ENCODE results near the gene MLXIP. TPM values are rescaled to one million over a fixed set of nuclear protein-coding genes. Genes with fewer than 3 reads are reported as not detected.
"Not testable (repeated sequence)": the region's sequence is repeated elsewhere in the genome, so short reads cannot be mapped to it uniquely, and the experiment has no call there.

Gene MLXIP
- polyA plus RNA-seq, 3 donors, result 25.2 to 27.9 (median 25.5) TPM

DNA sequence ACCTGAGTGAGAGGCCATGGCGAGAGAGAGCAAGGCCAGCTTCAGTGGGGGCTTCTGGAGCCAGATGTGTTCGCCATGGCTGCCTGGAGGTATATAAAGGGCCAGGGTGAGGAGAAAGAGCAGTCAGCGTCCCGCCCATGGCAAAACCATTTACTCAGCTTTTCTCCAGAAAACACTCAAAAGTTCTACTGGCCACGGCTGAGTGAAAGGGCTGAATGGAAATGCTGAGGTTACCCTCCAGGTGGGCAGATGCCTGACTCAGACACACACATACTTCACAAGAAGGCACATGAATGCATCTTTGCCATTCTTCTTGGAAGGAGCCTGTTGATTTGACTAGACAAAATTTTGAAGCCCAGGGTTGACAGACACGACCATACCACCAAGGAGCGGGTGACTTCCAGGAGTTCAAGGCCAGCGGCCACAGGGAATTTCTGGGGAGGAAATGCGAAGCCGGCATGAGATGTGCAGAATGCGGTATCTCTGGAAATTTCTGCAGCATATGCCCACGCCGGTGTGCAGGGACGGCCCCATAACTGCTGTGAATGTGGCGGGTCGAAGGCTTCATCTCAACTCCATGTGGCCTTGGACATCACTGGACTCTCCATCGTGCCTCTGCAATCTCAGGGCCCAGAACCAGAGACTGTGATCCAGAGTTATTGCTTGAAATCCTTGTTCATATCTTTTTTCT, 95.7 kb downstream of the MLXIP start, which contains the start of gene IL31:
IL31 (minus strand) TSS at position 67 of the 691 bp plus-strand sequence; CDS start at position 18, 49 bp downstream.
- no peak for DNase-seq (ENCODE audit: low read depth in 3 of 3, low spot score in 2 of 3)

DNA sequence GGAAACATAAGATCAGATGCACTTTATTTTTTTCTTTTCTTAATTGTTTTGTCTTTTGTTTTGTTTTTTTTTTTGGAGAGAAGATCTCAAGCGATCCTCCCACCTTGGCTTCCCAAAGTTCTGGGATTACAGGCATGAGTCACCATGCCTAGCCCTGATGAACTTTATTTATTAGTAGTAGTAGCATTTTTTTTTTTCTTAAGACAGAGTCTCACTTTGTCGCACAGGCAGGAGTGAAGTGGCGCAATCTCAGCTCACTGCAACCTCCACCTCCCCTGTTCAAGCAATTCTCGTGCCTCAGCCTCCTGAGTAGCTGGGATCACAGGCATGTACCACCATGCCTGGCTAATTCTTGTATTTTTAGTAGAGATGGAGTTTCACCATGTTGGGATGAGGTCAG, 97.9 kb downstream of the MLXIP start:
- not testable (repeated sequence) for DNase-seq (ENCODE audit: low read depth in 3 of 3, low spot score in 2 of 3)

DNA sequence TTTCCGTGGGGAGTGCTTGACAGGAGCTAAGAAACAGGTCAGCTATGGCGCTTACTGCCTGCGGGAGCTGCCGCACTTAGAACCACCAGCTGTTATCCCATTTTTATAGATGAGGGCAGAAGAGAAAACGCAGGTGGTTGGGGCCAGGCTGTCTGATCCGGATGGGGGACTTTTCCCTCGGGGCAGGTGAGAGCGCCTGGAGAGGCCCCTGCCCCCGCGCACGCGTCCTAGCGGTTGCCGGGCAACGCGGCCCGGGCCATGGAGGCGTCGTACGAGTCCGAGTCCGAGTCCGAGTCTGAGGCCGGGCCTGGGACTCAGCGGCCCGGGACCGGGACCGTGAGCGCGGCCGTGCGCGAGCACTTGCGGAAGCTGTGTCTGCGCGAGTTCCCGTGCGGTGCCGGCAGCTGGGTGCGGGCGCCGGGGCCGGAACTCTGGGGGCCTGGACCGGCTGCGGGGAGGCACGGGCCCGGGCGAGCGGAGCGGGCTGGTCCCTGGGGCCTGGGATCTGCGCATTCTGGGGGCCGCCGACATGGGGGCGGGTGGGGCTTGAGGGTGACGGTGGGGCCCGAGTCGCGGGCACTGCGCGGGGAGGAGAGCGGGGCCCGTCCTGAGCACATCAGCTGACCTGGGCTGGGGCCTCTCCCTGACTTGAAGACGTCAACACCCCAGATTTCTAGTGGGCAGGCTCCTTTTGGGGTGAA, 104.5 kb downstream of the MLXIP start, which contains the start of gene LRRC43:
LRRC43 (plus strand) TSS at position 237 of the 701 bp plus-strand sequence; CDS start at position 259, 22 bp downstream.
- no peak for DNase-seq (ENCODE audit: low read depth in 3 of 3, low spot score in 2 of 3)

DNA sequence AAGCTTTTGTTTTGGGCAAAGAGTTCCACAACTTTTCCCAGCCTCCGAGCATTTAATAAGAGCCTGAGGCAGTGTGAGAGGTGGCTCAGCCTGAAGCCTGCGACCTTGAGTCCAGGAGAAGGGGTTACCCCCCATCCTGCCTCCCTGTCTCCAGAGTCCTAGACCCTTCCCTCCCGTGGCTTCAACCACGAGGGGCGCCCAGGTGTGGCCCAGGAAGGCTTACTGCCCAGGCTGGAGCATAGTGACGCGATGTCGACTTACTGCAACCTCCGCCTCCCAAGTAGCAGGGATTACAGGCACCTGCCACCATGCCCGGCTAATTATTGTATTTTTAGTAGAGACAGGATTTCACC, 105.0 kb downstream of the MLXIP start:
- no peak for DNase-seq (ENCODE audit: low read depth in 3 of 3, low spot score in 2 of 3)

- DNase-seq (ENCODE audit: low read depth in 3 of 3, low spot score in 2 of 3), result no peak
Observed at GRCh38 chr12:122184517-122184916, 106.0 kb downstream of the MLXIP start.

DNA sequence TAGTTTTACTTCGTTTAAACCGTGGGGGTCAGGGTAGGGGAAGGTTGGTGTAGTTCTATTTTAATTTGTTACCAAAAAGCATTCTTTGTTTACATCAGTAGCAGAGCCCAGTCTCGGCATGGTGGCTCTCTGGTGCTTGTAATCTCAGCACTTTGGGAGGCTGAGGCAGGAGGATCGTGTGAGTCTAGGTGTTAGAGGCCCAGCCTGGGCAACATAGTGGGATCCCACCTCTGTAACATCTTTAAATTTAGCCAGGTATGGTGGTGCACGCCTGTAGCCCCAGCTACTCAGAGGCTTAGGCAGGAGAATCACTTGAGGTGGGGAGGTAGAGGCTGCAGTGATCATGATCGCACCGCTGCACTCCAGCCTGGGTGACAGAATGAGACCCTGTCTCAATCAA, 106.5 kb downstream of the MLXIP start:
- no peak for DNase-seq (ENCODE audit: low read depth in 3 of 3, low spot score in 2 of 3)

- DNase-seq (ENCODE audit: low read depth in 3 of 3, low spot score in 2 of 3), result no peak
Observed at GRCh38 chr12:122185494-122186082, 107.0 kb downstream of the MLXIP start.

- no peak for DNase-seq (ENCODE audit: low read depth in 3 of 3, low spot score in 2 of 3)
Observed at GRCh38 chr12:122187466-122187865, 108.9 kb downstream of the MLXIP start.

DNA sequence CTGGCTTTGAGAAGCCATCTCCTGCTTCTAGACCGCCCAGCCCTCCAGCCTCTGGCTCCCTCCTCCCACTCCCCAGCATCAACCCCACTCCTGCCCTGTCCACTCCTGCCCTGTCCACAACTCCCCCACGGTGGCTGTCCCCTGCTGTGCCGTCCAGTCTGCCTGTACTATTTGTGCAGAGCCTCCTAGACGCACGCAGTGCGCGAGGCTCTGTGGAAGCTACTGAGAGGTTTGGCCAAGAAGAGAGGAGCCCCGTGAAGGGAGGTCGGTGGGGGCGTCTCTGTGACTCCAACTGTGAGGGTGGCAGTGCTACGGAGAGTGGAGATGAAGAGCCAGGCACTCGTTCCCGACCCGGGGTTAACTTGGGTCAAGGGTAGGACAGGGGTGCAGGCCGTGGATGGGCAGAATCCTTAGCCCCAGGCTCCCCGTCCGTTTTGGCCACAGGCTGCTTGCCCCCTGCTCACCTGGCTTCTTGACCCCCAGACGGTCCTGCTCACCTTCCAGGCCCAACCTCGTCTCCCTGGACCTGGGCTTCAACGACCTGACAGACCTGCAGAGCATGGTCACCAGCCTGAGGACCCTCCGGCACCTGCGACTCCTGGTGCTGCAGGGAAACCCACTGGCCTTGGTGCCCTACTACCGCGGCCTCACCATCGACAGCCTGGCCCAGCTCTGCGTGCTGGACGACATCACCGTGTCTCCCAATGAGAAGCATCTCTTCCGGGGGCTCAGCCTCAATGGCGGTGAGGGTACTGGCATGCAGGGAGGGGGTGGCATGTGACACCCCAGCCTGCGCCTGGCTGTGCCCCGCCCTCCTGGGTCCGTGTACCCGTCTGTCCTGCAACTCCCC, 111.3 kb downstream of the MLXIP start:
- no peak for DNase-seq (ENCODE audit: low read depth in 3 of 3, low spot score in 2 of 3)

DNA sequence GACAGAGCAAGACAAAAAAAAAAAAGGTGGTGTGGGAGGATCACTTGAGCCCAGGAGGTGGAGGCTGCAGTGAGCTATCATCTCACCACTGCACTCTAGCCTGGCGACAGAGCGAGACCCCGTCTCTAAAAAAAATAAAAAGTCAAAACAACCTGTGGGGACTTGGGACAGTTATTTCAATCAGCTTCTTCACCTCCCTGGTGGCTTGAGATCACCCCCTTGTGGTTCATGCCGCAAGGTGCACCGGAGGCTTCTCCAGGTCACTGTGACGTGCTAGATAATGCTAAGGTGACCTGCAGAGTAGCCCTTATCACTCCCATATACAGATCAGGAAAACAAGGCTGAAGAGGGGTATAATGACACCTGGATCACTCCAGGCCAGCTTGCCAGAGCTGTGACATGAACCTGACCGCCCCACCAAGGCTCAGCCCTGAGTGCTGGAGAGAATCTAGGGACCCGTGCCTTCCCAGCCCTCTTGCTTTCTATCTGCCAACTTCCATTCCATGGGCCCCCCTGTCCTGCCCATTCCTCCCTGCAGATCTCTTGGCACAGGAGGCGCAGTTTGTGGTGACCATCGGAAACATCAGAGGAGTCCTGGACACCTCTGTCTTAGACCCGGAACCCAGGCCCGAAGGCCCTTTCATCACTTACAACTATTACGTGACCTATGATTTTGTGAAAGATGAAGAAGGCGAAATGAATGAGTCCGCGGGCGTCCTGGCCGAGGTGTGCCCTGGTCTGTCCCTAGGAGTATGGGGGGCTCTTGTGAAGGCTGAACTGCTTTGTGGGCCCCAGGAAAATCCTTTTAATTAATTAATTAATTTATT, 112.5 kb downstream of the MLXIP start:
- DNase-seq (ENCODE audit: low read depth in 3 of 3, low spot score in 2 of 3), result no peak

- no peak for DNase-seq (ENCODE audit: low read depth in 3 of 3, low spot score in 2 of 3)
Observed at GRCh38 chr12:122192441-122192840, 113.9 kb downstream of the MLXIP start.

DNA sequence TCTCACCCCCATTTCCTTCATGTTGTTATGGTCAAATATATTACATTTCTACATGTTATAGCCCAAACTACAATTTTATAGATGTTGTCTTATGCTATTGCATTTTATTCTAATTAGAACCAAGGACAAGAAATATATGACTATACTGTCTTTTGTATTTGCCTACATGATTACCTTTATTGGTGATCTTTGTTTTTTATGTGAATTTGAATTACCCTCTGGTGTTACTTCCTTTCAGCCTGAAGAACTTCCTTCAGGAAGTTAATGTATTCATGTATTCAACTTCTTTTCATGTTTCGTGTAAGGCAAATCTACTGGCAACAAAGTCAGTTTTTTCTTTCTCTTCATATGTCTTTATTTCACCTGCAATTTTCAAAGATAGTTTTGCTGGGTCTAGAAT, 116.2 kb downstream of the MLXIP start:
- DNase-seq (ENCODE audit: low read depth in 3 of 3, low spot score in 2 of 3), result no peak

GRCh38 chr12:122195405-122195804, 116.8 kb downstream of the MLXIP start:
- DNase-seq (ENCODE audit: low read depth in 3 of 3, low spot score in 2 of 3), result no peak

Other genes with a start within 250 kb of the MLXIP start
- 1 to 10 TPM; 1.5 to 4.7 (median 3.9) TPM for gene HPD, start 219.9 kb upstream of the MLXIP start, polyA plus RNA-seq (ENCODE audit: insufficient read length in 3 of 3)
- 10 to 100 TPM; 51.3 to 57.1 (median 57.1) TPM for gene PSMD9, start 190.0 kb upstream of the MLXIP start, polyA plus RNA-seq (ENCODE audit: insufficient read length in 3 of 3)
- gene CFAP251, start 160.2 kb upstream of the MLXIP start, polyA plus RNA-seq (ENCODE audit: insufficient read length in 3 of 3), result 10 to 100 TPM in 2 of 3 donors, 1 to 10 TPM in 1; 9.2 to 11.7 (median 10.8) TPM
- 10 to 100 TPM; 34.7 to 36.0 (median 35.7) TPM for gene BCL7A, start 56.9 kb upstream of the MLXIP start, polyA plus RNA-seq (ENCODE audit: insufficient read length in 3 of 3)
- gene IL31, start 95.5 kb downstream of the MLXIP start, polyA plus RNA-seq (ENCODE audit: insufficient read length in 3 of 3), result not detected
- 1 to 10 TPM; 3.7 to 4.5 (median 4.4) TPM for gene LRRC43, start 104.4 kb downstream of the MLXIP start, polyA plus RNA-seq (ENCODE audit: insufficient read length in 3 of 3)
- 1 to 10 TPM; 2.5 to 3.8 (median 3.3) TPM for gene B3GNT4, start 125.0 kb downstream of the MLXIP start, polyA plus RNA-seq (ENCODE audit: insufficient read length in 3 of 3)
- 10 to 100 TPM; 79.8 to 88.1 (median 85.4) TPM for gene DIABLO, start 147.3 kb downstream of the MLXIP start, polyA plus RNA-seq (ENCODE audit: insufficient read length in 3 of 3)
- 10 to 100 TPM; 16.5 to 20.4 (median 18.0) TPM for gene VPS33A, start 187.7 kb downstream of the MLXIP start, polyA plus RNA-seq (ENCODE audit: insufficient read length in 3 of 3)

Data from right renal cortex interstitium (tissue), 3 donors.